Vagina (tissue), 2 donors: ENCODE measurements around the gene DMAP1.

Experiments
- POLR2A ChIP-seq, 2 donors: fragments of 450-650 bp; IDR thresholded peaks; one replicate each; pipeline ENCODE4 v1.6.1; 2017; ENCODE audit warnings: antibody characterized with exemption in 2 of 2, mild to moderate bottlenecking in 2 of 2, moderate library complexity in 2 of 2
- POLR2AphosphoS5 ChIP-seq, 2 donors: sonication (generic); formaldehyde crosslinking; IDR thresholded peaks; one replicate each; pipeline ENCODE4 v1.9.0; 2017; ENCODE audit warnings: antibody characterized with exemption in 2 of 2, mild to moderate bottlenecking in 2 of 2, low read depth in 1 of 2; ENCODE audit not compliant: insufficient read depth in 1 of 2
- TF ChIP-seq, protein P1 (sequence below), 3 experiments: fragments of 450-650 bp in 2 of 3; fragments of 200-600 bp in 1 of 3; sonication (generic) in 1 of 3; IDR thresholded peaks; one replicate each; pipeline ENCODE4 v1.5.1; 2017 to 2019; ENCODE audit warnings: antibody characterized with exemption in 3 of 3, mild to moderate bottlenecking in 2 of 3, moderate library complexity in 2 of 3

DNA sequence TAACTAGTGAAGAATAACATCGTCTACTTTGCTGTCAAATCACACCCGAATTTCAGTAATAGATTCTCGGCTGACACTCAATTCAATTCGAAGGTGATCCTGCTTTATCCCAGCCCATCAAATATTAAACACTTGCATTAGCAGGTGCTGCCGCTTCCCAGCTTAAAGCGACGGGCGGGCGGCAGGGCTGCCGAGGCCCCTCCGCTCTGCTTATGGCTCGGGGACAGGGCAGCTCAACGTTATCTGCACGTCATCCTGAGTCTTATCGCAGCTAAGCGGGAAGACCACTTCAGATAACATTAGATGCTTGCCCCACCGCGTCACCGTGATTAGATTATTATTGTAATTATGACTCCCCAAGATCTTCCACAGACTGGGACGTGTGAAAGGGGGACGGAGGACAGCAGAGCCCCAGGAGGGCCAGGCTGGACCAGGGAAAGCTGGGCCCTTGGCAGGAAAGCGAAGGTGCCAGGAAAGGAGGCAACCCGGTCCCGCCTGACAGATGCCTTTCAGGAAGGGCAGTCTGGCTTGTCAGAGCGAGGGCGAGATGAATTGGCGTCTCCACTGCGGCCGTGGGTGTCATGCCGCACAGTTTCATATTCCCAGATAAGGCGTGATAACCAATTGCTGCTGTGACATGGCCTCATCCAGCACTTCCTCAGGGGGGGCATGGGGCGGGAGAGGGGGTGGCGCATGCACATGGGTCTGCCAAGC is 37.0 kb downstream of the DMAP1 start:
- TF ChIP-seq, protein P1, sequence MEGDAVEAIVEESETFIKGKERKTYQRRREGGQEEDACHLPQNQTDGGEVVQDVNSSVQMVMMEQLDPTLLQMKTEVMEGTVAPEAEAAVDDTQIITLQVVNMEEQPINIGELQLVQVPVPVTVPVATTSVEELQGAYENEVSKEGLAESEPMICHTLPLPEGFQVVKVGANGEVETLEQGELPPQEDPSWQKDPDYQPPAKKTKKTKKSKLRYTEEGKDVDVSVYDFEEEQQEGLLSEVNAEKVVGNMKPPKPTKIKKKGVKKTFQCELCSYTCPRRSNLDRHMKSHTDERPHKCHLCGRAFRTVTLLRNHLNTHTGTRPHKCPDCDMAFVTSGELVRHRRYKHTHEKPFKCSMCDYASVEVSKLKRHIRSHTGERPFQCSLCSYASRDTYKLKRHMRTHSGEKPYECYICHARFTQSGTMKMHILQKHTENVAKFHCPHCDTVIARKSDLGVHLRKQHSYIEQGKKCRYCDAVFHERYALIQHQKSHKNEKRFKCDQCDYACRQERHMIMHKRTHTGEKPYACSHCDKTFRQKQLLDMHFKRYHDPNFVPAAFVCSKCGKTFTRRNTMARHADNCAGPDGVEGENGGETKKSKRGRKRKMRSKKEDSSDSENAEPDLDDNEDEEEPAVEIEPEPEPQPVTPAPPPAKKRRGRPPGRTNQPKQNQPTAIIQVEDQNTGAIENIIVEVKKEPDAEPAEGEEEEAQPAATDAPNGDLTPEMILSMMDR (IDR thresholded peaks at IDR 0.05), result no peak
- TF ChIP-seq POLR2AphosphoS5 (IDR thresholded peaks at IDR 0.05; ENCODE audit: insufficient read depth in 1 of 2, low read depth in 1 of 2) (no peak), POLR2A (IDR thresholded peaks at IDR 0.05) (no peak)
